Thyroid gland (tissue), 4 donors: ENCODE measurements around the gene HDAC5. TPM values are rescaled to one million over a fixed set of nuclear protein-coding genes. Genes with fewer than 3 reads are reported as not detected.

Source experiments
- DNase-seq, 2 donors: peaks; one replicate each; pipeline ENCODE4 v3.0.0-alpha.2; 2019
- H3K27ac ChIP-seq, 3 donors: fragments of 200-600 bp; sonication (generic); 1 replicate in 2 of 3; 2 replicates in 1 of 3; pipeline ENCODE4 v1.5.1; 2016 to 2019; ENCODE audit warnings: mild to moderate bottlenecking in 1 of 3, moderate library complexity in 1 of 3
- H3K27me3 ChIP-seq: fragments of 200-600 bp; sonication (generic); one replicate; pipeline ENCODE4 v1.5.1; 2019
- H3K36me3 ChIP-seq, 2 donors: fragments of 200-600 bp; sonication (generic); one replicate each; pipeline ENCODE4 v1.5.1; 2016 to 2019
- H3K4me1 ChIP-seq, 2 donors: fragments of 200-600 bp; sonication (generic); one replicate each; pipeline ENCODE4 v1.5.1; 2017 to 2019
- H3K4me3 ChIP-seq, 3 donors: fragments of 200-600 bp; sonication (generic); replicated peaks in 1 of 3; 1 replicate in 2 of 3; 2 replicates in 1 of 3; pipeline ENCODE4 v1.5.1; 2016; ENCODE audit warnings: mild to moderate bottlenecking in 1 of 3
- H3K9me3 ChIP-seq: fragments of 200-600 bp; sonication (generic); one replicate; pipeline ENCODE4 v1.5.1; 2017
- CTCF ChIP-seq, 6 experiments: fragments of 200-600 bp in 3 of 6; fragments of 450-650 bp in 3 of 6; sonication (generic) in 3 of 6; IDR thresholded peaks; one replicate each; pipeline ENCODE4 v1.5.1; 2016 to 2019; ENCODE audit warnings: antibody characterized with exemption in 6 of 6, mild to moderate bottlenecking in 2 of 6, inconsistent platforms in 1 of 6, moderate library complexity in 1 of 6
- POLR2A ChIP-seq, 2 donors: fragments of 450-650 bp; IDR thresholded peaks; one replicate each; pipeline ENCODE4 v1.6.1; 2017; ENCODE audit warnings: antibody characterized with exemption in 2 of 2, mild to moderate bottlenecking in 2 of 2, moderate library complexity in 1 of 2
- WGBS, 2 donors: methylation state at CpG; one replicate each; pipeline ENCODE4 v1.1.5; 2017; 5-methylcytosine and 5-hydroxymethylcytosine counted together
- intact Hi-C: fragments of 100-400 bp; cut with DNase I; formaldehyde crosslinking; loops from one replicate; pipeline ENCODE4 v1.15.1; 2023
- total RNA-seq, 4 donors: library from RNA; depleted of rRNA; stranded (reverse); fragments of >200 nt; gene quantifications; one replicate each; pipeline ENCODE4 v1.2.3, GENCODE V29; 2016

Gene HDAC5
- total RNA-seq, 4 donors from 2014 or later, result 69.5 to 142 (median 107) TPM

GRCh38 chr17:44071772-44072171 is 51.7 kb downstream of the HDAC5 start:
- Histone ChIP-seq H3K9me3 (no peaks in the 10 kb centered on the region), H3K4me3 (peak overlapping the region in 1 of 3 donors; percentile 78), H3K27me3 (no peaks in the 10 kb centered on the region), H3K4me1 (peaks cover 18 to 22% of the 10 kb centered on the region in 2 donors), H3K27ac (peak overlapping the region in 2 of 3 donors; percentile 52 to 55), H3K36me3 (peaks cover 7 to 14% of the 10 kb centered on the region in 2 donors)
- TF ChIP-seq CTCF (IDR thresholded peaks at IDR 0.05) (no peak), POLR2A (IDR thresholded peaks at IDR 0.05) (no peak)
- WGBS, 2 donors, result 25 to 32% methylated on average over 2 of the region's 2 CpGs
- intact Hi-C loops, result loop anchor here (10.0 kb wide), 1 partner anchor 53 kb away; the partner anchor contains the start of gene HDAC5
- DNase-seq, result no peak

GRCh38 chr17:44071198-44071520 is 52.3 kb downstream of the HDAC5 start:
- H3K27ac ChIP-seq, result peak overlapping the region; percentile 55 to 88 (median 60)
- no peaks in the 10 kb centered on the region for H3K27me3 ChIP-seq
- H3K36me3 ChIP-seq, result peaks cover 3 to 8% of the 10 kb centered on the region in 2 donors
- TF ChIP-seq CTCF (IDR thresholded peaks at IDR 0.05) (no peak), POLR2A (IDR thresholded peaks at IDR 0.05) (no peak)
- H3K9me3 ChIP-seq, result no peaks in the 10 kb centered on the region
- WGBS, 2 donors, result 2 to 8% methylated on average over 3 of the region's 3 CpGs
- intact Hi-C loops, result loop anchor here (10.0 kb wide), 1 partner anchor 54 kb away; the partner anchor contains the start of gene HDAC5
- peaks cover 20 to 23% of the 10 kb centered on the region in 2 donors for H3K4me1 ChIP-seq
- no peak for DNase-seq
- H3K4me3 ChIP-seq, result peak overlapping the region; percentile 34 to 78 (median 76)

DNA sequence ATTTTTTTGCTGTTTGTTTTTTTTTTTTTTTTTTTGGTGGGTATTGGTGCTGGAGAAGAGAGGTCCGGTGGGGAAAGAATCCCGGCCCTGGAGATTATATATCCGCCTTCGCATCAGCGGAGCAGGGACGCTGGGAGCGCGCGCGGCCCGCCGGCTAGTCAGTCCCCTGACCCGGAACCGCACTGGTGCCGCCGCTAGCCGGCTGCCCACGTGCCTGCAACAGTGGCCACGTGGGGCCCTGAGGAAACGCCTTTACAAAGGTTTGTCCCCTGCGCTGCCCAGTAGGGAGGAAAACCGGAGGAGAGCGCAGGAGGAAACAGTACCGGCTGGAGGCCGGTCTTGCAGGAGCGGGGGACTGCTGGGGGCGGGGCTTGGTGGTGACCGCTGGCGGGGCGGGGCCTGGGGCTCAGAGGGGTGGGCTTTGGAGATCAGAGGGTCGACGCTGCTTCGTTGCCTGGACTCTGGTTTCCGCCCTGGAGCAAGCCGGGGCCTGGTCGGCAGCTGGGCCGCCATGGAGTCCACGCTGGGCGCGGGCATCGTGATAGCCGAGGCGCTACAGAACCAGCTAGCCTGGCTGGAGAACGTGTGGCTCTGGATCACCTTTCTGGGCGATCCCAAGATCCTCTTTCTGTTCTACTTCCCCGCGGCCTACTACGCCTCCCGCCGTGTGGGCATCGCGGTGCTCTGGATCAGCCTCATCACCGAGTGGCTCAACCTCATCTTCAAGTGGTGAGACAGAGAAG is 52.8 kb downstream of the HDAC5 start, which contains the start of gene G6PC3:
Gene G6PC3 (plus strand): TSS at position 281 of the 743 bp plus-strand sequence. CDS start 231 bp downstream, at position 512.
- H3K9me3 ChIP-seq, result no peaks in the 10 kb centered on the region
- 2% methylated on average over 22 to 31 of the region's 53 CpGs for WGBS, 2 donors
- TF ChIP-seq CTCF (IDR thresholded peaks at IDR 0.05) (peak in 2 of 6 experiments; percentile 6 to 11), POLR2A (IDR thresholded peaks at IDR 0.05) (peak in 1 of 2 donors; percentile 78)
- peak within 1 kb of the TSS; percentile 34 to 78 (median 76) for H3K4me3 ChIP-seq
- H3K36me3 ChIP-seq, result peaks cover 0 to 5% of the 10 kb centered on the region in 2 donors
- DNase-seq, result peak; percentile 97
- intact Hi-C loops, result loop anchor here (10.0 kb wide), 1 partner anchor 54 kb away; the partner anchor contains the start of gene HDAC5
- peak within 1 kb of the TSS; percentile 55 to 88 (median 60) for H3K27ac ChIP-seq
- peaks cover 20 to 24% of the 10 kb centered on the region in 2 donors for H3K4me1 ChIP-seq
- no peaks in the 10 kb centered on the region for H3K27me3 ChIP-seq

- TF ChIP-seq POLR2A (IDR thresholded peaks at IDR 0.05) (no peak), CTCF (IDR thresholded peaks at IDR 0.05) (no peak)
- Histone ChIP-seq H3K4me3 (peak overlapping the region in 1 of 3 donors; percentile 78), H3K27me3 (no peaks in the 10 kb centered on the region), H3K4me1 (peaks cover 20 to 28% of the 10 kb centered on the region in 2 donors), H3K27ac (peak overlapping the region; percentile 21 to 88 (median 31)), H3K9me3 (no peaks in the 10 kb centered on the region), H3K36me3 (no peaks in the 10 kb centered on the region)
- DNase-seq, result peak in 1 of 2 donors; percentile 24
- WGBS, 2 donors, result 26 to 30% methylated on average over 7 of the region's 7 CpGs
- intact Hi-C loops, result loop anchor here (10.0 kb wide), 1 partner anchor 55 kb away; the partner anchor contains the start of gene HDAC5
These were observed 53.4 kb downstream of the HDAC5 start for GRCh38 chr17:44069974-44070454.

DNA sequence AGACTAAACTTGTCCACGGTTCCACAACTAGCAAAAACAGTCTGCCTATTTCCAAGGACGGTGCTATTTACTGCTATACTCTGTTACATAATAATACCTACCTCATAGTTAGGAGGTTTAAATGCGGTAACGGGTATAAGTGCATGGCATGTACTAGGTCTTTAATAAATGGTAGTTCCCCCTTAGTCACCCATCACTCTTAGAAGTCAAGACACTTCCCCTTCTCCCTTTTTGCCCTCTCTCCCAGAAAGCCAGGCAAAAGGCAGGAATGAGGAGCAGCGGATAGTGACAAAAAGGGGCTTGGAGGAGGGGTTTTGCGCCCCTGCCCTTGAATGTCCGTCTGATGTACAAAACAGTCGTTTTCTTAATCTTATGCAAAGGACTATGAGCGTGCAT is 55.9 kb downstream of the HDAC5 start:
- no peak overlapping the region for H3K4me3 ChIP-seq
- H3K4me1 ChIP-seq, result peaks cover 20 to 28% of the 10 kb centered on the region in 2 donors
- TF ChIP-seq POLR2A (IDR thresholded peaks at IDR 0.05) (no peak), CTCF (IDR thresholded peaks at IDR 0.05) (no peak)
- peak overlapping the region in 1 of 3 donors; percentile 93 for H3K27ac ChIP-seq
- 85 to 87% methylated on average over 9 of the region's 9 CpGs for WGBS, 2 donors
- no peaks in the 10 kb centered on the region for H3K9me3 ChIP-seq
- no peak for DNase-seq
- no peaks in the 10 kb centered on the region for H3K27me3 ChIP-seq
- intact Hi-C loops, result no loop called here
- peaks cover 10 to 13% of the 10 kb centered on the region in 2 donors for H3K36me3 ChIP-seq
